GM23338 (cell line): ENCODE results near the gene AKAP1. TPM values are rescaled to one million over a fixed set of nuclear protein-coding genes. Genes with fewer than 3 reads are reported as not detected.

Source experiments
- ATAC-seq: fragments of 200-7000 bp; cut with Tn5 transposase; 3 replicates; pipeline ENCODE4 v1.9.1; 2020
- DNase-seq: peaks from one replicate; pipeline ENCODE4 v3.0.0-alpha.2; 2015; ENCODE audit warnings: low spot score
- H2AFZ ChIP-seq: fragments of 200-600 bp; sonication (generic); 2 replicates; pipeline ENCODE4 v1.8.0; 2016; ENCODE audit warnings: antibody characterized with exemption, mild to moderate bottlenecking, moderate library complexity
- H3F3A ChIP-seq: fragments of 200-600 bp; sonication (generic); replicated peaks from 2 replicates; pipeline ENCODE4 v1.8.0; 2017; ENCODE audit warnings: antibody characterized with exemption, mixed run types, low read depth
- H3K27ac ChIP-seq: fragments of 200-600 bp; sonication (generic); 2 replicates; pipeline ENCODE4 v1.6.1; 2016; ENCODE audit warnings: low read depth
- H3K27me3 ChIP-seq: fragments of 200-600 bp; sonication (generic); 2 replicates; pipeline ENCODE4 v1.8.0; 2016; ENCODE audit warnings: mild to moderate bottlenecking, mixed run types, moderate library complexity; ENCODE audit not compliant: insufficient read depth
- H3K36me3 ChIP-seq: fragments of 200-600 bp; sonication (generic); 2 replicates; pipeline ENCODE4 v1.8.0; 2016; ENCODE audit warnings: mild to moderate bottlenecking; ENCODE audit not compliant: insufficient read depth
- H3K4me1 ChIP-seq: fragments of 200-600 bp; sonication (generic); 2 replicates; pipeline ENCODE4 v1.8.0; 2016; ENCODE audit warnings: mild to moderate bottlenecking, moderate library complexity; ENCODE audit not compliant: insufficient read depth
- H3K4me2 ChIP-seq: fragments of 200-600 bp; sonication (generic); 2 replicates; pipeline ENCODE4 v1.7.1; 2017; ENCODE audit warnings: mixed run types
- H3K4me3 ChIP-seq: fragments of 200-600 bp; sonication (generic); 2 replicates; pipeline ENCODE4 v1.6.1; 2016; ENCODE audit warnings: mixed run types
- H3K79me2 ChIP-seq: fragments of 200-600 bp; sonication (generic); replicated peaks from 2 replicates; pipeline ENCODE4 v1.8.0; 2017; ENCODE audit warnings: mild to moderate bottlenecking; ENCODE audit not compliant: insufficient read depth
- H3K9me2 ChIP-seq: fragments of 200-600 bp; sonication (generic); 2 replicates; pipeline ENCODE4 v1.8.0; 2017; ENCODE audit not compliant: insufficient read depth
- H4K20me1 ChIP-seq: fragments of 200-600 bp; sonication (generic); replicated peaks from 2 replicates; pipeline ENCODE4 v1.8.0; 2017; ENCODE audit warnings: mild to moderate bottlenecking; ENCODE audit not compliant: insufficient read depth
- H3K27ac Mint-ChIP-seq: 2 replicates; pipeline ENCODE4 v1.8.0; 2020; ENCODE audit warnings: inconsistent platforms, mild to moderate bottlenecking, moderate library complexity, mixed read lengths
- H3K27me3 Mint-ChIP-seq: 3 replicates; pipeline ENCODE4 v1.8.0; 2022; ENCODE audit warnings: low read depth, mild to moderate bottlenecking, moderate library complexity, mixed read lengths, inconsistent platforms; ENCODE audit not compliant: insufficient read depth, poor library complexity
- H3K36me3 Mint-ChIP-seq: 3 replicates; pipeline ENCODE4 v1.8.0; 2021; ENCODE audit warnings: low read depth, mild to moderate bottlenecking, inconsistent platforms, moderate library complexity, mixed read lengths
- H3K4me1 Mint-ChIP-seq: 3 replicates; pipeline ENCODE4 v1.8.0; 2020; ENCODE audit warnings: mild to moderate bottlenecking, inconsistent platforms, mixed read lengths
- H3K4me3 Mint-ChIP-seq: 3 replicates; pipeline ENCODE4 v1.8.0; 2021; ENCODE audit warnings: moderate library complexity, mild to moderate bottlenecking, inconsistent platforms, mixed read lengths
- H3K9me3 Mint-ChIP-seq: 3 replicates; pipeline ENCODE4 v1.8.0; 2020; ENCODE audit warnings: moderate library complexity, mild to moderate bottlenecking, inconsistent platforms, mixed read lengths
- CTCF ChIP-seq, 2 experiments: fragments of 200-600 bp in 1 of 2; sonication (generic) in 1 of 2; conservative IDR thresholded peaks; 2 replicates each; pipeline versions ENCODE4 v1.5.1 to v1.6.1; 2016 to 2017; ENCODE audit warnings: antibody characterized with exemption in 2 of 2, low read depth in 2 of 2, mild to moderate bottlenecking in 2 of 2, moderate library complexity in 1 of 2
- EZH2 ChIP-seq: fragments of 200-600 bp; sonication (generic); IDR thresholded peaks from one replicate; pipeline ENCODE4 v1.8.0; 2017; ENCODE audit warnings: antibody characterized with exemption, mild to moderate bottlenecking, low read depth; ENCODE audit not compliant: unreplicated experiment
- JUNB ChIP-seq: IDR thresholded peaks from one replicate; pipeline ENCODE4 v1.6.1; 2016; ENCODE audit warnings: antibody characterized with exemption; ENCODE audit not compliant: unreplicated experiment
- NANOG ChIP-seq: IDR thresholded peaks from 2 replicates; pipeline ENCODE4 v1.6.1; 2016; ENCODE audit warnings: antibody characterized with exemption, borderline replicate concordance
- POLR2AphosphoS5 ChIP-seq: IDR thresholded peaks from 2 replicates; pipeline ENCODE4 v1.6.1; 2016; ENCODE audit warnings: antibody characterized with exemption, low read depth
- ZNF114 ChIP-seq: fragments of 250-450 bp; sonication (Bioruptor Pico); IDR thresholded peaks from 2 replicates; pipeline ENCODE4 v1.5.0; 2020; ENCODE audit warnings: mild to moderate bottlenecking, moderate library complexity
- ZNF331 ChIP-seq: fragments of 250-450 bp; sonication (Bioruptor Pico); IDR thresholded peaks from 2 replicates; pipeline ENCODE4 v1.5.0; 2020; ENCODE audit warnings: low read depth, mild to moderate bottlenecking, moderate library complexity
- ZNF462 ChIP-seq: fragments of 250-450 bp; sonication (Bioruptor Pico); IDR thresholded peaks from 2 replicates; pipeline ENCODE4 v1.5.0; 2020; ENCODE audit warnings: mild to moderate bottlenecking, moderate library complexity
- polyA plus RNA-seq: library from polyadenylated mRNA; unstranded; fragments of >200 nt; fragmentation: Nextera tagmentation; extraction: Ambion mirVana; gene quantifications from 2 replicates; pipeline ENCODE4 v1.2.1, GENCODE V29; 2016
- total RNA-seq: library from RNA; depleted of rRNA; stranded (reverse); fragments of >200 nt; shearing (Covaris generic); gene quantifications from 2 replicates; pipeline ENCODE4 v1.2.3, GENCODE V29; 2014

Gene AKAP1
- total and polyA plus RNA-seq, 2 experiments from 2014 or later = 19.6 to 45.9 TPM

- TF ChIP-seq ZNF462 (CRISPR knock-in tag) = no peak
Observed at GRCh38 chr17:57145347-57145746, 60.3 kb downstream of the AKAP1 start (continued).

GRCh38 chr17:57146273-57146672 is 61.2 kb downstream of the AKAP1 start:
- no peaks in the 10 kb centered on the region for H3F3A ChIP-seq
- no peak overlapping the region for H3K27ac Mint-ChIP-seq
- ATAC-seq (no peak), DNase-seq (no peak)
- H2AFZ ChIP-seq = no peak overlapping the region
- no peaks in the 10 kb centered on the region for H4K20me1 ChIP-seq
- no peak overlapping the region for H3K4me3 ChIP-seq
- H3K79me2 ChIP-seq = no peaks in the 10 kb centered on the region
- H3K9me2 ChIP-seq = 0 out of 2 replicates have a peak, but pooled peaks cover 4% of the 10 kb centered on the region
- H3K36me3 Mint-ChIP-seq = no peaks in the 10 kb centered on the region
- H3K36me3 ChIP-seq = 0 out of 2 replicates have a peak, but pooled peaks cover 4% of the 10 kb centered on the region
- peaks cover 8% of the 10 kb centered on the region; the same call in 2 of the 3 replicates for H3K9me3 Mint-ChIP-seq
- no peaks in the 10 kb centered on the region for H3K27me3 ChIP-seq
- no peak overlapping the region for H3K27ac ChIP-seq
- H3K27me3 Mint-ChIP-seq = peaks cover 10% of the 10 kb centered on the region
- no peak overlapping the region for H3K4me3 Mint-ChIP-seq
- H3K4me1 ChIP-seq = peaks cover 8% of the 10 kb centered on the region
- TF ChIP-seq CTCF (conservative IDR thresholded peaks at IDR 0.05; ENCODE audit: low read depth in 2 of 2) (no peak), EZH2 (no peak), NANOG (no peak), ZNF114 (CRISPR knock-in tag) (no peak), JUNB (no peak), POLR2AphosphoS5 (no peak), ZNF331 (CRISPR knock-in tag) (no peak)
- peaks cover 15% of the 10 kb centered on the region for H3K4me1 Mint-ChIP-seq
- no peak overlapping the region for H3K4me2 ChIP-seq
